VCaP (cell line): Measurements from ENCODE around the gene SWI5.

ENCODE experiments used
- H3K27ac ChIP-seq: fragments of 450-650 bp; 2 replicates; pipeline ENCODE4 v1.5.1; 2017
- CTCF ChIP-seq: fragments of 450-650 bp; conservative IDR thresholded peaks from 2 replicates; pipeline ENCODE4 v1.5.1; 2017; ENCODE audit warnings: mild to moderate bottlenecking, moderate library complexity

SWI5 gene

DNA sequence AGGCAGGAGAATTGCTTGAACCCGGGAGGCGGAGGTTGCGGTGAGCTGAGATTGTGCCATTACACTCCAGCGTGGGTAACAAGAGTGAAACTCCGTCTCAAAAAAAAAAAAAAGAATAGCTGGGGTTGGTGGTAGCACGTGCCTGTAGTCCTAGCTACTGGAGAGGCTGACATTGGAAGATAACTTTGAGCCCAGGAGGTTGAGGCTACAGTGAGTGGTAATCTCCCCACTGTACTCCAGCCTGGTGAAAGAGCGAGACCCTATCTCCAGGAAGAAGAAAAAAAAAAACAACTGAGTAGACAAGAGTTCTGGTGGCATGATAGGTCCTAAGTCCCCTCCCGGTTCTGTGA, 26.5 kb upstream of the SWI5 start:
- peak overlapping the region; percentile 73; the same call in 1 of the 2 replicates for H3K27ac ChIP-seq
- TF ChIP-seq CTCF = no peak

DNA sequence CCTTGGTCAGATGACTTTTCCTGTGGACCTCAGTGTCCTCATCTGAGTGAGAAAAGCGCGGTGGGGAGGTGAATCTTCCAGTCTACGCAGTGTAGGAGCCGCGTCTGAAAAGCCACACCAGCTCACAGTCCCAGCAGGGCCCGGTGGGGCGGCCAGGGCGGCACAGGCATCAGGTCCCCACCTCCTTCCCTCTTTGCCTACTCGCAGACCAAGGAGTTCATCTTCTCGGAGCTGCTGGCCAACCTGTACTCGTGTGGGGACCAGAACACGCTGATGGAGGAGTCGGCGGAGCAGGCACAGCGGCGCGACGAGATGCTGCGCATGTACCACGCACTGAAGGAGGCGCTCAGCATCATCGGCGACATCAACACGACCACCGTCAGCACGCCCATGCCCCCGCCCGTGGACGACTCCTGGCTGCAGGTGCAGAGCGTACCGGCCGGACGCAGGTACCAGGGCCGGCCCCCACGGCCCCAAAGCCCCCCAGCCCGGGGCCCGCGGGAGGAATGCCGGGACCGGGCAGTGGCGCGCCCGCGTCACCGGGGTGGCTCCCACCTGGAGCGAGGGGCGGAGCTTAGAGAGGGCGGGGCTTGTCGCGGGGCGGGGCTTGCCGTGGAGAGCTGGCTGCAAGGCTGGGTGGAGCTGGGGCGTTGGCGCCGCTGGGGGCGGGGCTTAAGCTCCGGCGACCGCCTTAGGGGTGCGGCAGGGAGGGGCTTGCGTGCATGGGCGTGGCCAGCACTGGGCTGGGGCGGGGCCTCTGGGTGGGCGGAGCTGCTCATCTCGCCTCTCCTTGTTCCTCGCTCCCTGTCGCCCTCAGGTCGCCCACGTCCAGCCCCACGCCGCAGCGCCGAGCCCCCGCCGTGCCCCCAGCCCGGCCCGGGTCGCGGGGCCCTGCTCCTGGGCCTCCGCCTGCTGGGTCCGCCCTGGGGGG, 25.9 kb upstream of the SWI5 start:
- no peak for TF ChIP-seq CTCF
- H3K27ac ChIP-seq = peak overlapping the region; percentile 73; the same call in 1 of the 2 replicates

DNA sequence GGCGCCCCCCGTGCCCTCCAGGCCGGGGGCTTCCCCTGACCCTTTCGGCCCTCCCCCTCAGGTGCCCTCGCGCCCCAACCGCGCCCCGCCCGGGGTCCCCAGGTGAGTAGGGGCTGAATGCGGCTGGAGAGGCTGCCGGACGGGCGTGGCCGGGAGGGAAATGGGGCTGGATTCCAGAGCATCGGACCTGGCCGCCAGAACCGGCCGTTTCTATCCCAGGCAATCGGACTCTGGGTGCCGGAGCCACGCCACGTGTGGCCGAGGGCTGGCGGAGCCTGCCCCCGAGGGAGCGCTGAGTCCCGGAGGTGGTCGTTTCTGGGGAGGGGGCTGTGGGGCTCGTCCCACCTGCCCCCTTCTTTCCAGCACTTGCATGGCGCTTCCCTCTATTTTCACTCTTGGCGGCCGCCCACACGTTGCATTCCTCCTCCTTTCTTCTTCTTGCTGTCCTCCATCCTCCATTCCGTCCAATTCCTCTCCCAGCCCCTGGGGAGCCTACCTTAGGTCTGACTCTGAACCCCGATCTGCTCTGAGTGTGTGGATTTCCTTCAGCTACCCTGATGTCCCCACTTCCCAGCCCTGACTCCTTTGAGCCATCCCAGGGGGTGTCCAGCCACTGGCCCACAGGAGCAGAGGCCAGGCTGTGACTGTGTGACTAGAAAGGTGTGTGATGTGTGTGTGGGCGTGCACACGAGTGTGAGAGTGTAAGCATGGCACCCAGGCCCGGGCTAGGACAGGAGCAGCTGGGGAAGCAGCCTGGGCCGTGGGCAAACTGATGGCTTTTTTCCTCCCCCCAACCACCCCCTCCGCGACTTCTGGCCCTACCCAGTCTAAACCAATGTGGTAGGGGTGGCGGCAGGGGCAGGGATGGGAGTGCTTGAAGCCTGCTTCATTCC, 25.0 kb upstream of the SWI5 start:
- H3K27ac ChIP-seq = peak overlapping the region; percentile 73; the same call in 1 of the 2 replicates
- no peak for TF ChIP-seq CTCF

- no peak for TF ChIP-seq CTCF
- peak overlapping the region; percentile 73; the same call in 1 of the 2 replicates for H3K27ac ChIP-seq
Observed at GRCh38 chr9:128251732-128252100, 24.4 kb upstream of the SWI5 start.

DNA sequence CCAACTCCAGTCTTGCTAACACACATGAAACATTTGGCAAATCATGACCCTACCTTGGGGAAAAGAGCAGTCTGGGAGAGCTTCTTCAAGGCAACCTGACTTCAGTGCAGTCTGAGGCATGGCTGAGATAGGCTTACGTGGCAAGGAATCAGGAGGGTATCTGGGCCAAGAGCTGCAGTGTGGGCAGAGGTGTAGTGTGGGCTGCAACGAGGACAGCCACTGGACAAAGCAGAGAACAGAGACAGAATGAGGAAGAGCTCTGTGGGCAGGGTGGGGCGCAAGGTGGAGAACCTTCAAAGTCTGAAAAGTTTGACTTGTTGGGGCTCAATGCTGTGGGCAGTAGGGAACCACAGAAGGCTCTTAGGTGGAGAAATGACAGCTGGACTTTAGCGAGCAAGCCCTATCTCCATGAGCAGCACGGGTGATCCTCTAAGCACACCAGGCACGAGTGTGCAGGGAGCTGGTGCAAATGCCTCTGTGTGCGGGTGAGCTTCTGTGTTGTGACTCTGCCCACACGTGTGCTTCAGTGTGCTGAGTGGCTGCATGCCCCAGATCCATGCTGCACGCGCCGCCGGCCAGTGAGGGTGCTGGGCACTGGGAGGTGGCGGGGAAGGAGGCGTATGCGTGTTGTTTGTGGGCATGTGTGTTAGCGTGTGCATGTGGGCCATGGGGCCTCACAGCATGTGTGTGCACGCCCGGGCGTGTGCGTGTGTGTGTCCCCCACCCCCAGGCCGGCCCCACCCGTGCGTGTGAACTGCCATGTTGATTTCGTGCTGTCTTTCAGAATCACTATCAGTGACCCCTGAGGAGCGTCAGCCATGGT, 23.5 kb upstream of the SWI5 start:
- H3K27ac ChIP-seq = no peak overlapping the region
- no peak for TF ChIP-seq CTCF

GRCh38 chr9:128253140-128253990, 22.7 kb upstream of the SWI5 start:
- no peak overlapping the region for H3K27ac ChIP-seq
- no peak for TF ChIP-seq CTCF
